ENCODE results near the gene HGFAC. TPM values are rescaled to one million over a fixed set of nuclear protein-coding genes. Genes with fewer than 3 reads are reported as not detected.
"Not testable (repeated sequence)": the region's sequence is repeated elsewhere in the genome, so short reads cannot be mapped to it uniquely, and the experiment has no call there.

HGFAC gene
- total RNA-seq, 1 experiment from 2014 or later = 0.28 TPM

DNA sequence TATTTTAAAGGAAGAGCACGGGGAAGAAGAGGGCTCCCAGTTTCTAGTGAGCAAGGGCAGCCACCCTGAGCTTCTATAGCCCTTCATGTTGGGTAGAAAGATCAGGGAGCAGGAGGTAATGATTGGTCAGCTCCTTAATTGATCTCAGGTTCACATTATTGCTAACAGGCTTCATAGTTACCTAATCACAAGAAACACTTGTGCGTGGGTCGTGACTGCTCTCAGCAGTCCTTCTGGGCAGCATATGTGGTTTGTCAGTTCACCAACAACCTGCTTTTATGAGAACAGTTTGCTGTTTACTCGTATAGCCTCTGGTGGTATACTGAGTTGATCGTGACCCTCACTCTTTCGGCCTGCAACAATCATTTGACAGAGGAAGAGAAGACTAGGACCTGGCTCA, 16.6 kb downstream of the HGFAC start:
- Mint-ChIP-seq H3K4me3 (ENCODE audit: unreplicated experiment) (no peak overlapping the region), H3K27ac (ENCODE audit: low read depth, unreplicated experiment) (no peak overlapping the region), H3K36me3 (ENCODE audit: insufficient read depth, unreplicated experiment) (no peaks in the 10 kb centered on the region), H3K4me1 (ENCODE audit: insufficient read depth, unreplicated experiment) (peaks cover 6% of the 10 kb centered on the region), H3K9me3 (ENCODE audit: unreplicated experiment) (no peaks in the 10 kb centered on the region), H3K27me3 (ENCODE audit: insufficient read depth, unreplicated experiment) (peaks cover 11% of the 10 kb centered on the region)
- no peak for TF ChIP-seq CTCF (IDR thresholded peaks at IDR 0.05; ENCODE audit: unreplicated experiment)
- ChIA-PET POLR2A (interaction anchor here (0.6 kb wide), 1 partner anchor 102 kb away, joined by 3 read pairs; no protein-coding TSS in a partner anchor), CTCF (interaction anchor here (0.6 to 1.8 kb wide), 2 partner anchors 22 to 23 kb away, joined by 4 to 10 read pairs; no protein-coding TSS in a partner anchor)
- no TSS peak for BruUV-seq (replicated peaks)
- intact Hi-C loops (cut with micrococcal nuclease) = no loop called here
- DNase-seq (ENCODE audit: unreplicated experiment) = no peak

GRCh38 chr4:3459156-3459555, 17.4 kb downstream of the HGFAC start:
- H3K27ac Mint-ChIP-seq (ENCODE audit: low read depth, unreplicated experiment); H3K36me3 Mint-ChIP-seq (ENCODE audit: insufficient read depth, unreplicated experiment); H3K9me3 Mint-ChIP-seq (ENCODE audit: unreplicated experiment); BruUV-seq (replicated peaks); DNase-seq (ENCODE audit: unreplicated experiment); intact Hi-C loops (cut with micrococcal nuclease); H3K4me3 Mint-ChIP-seq (ENCODE audit: unreplicated experiment); POLR2A ChIA-PET; H3K4me1 Mint-ChIP-seq (ENCODE audit: insufficient read depth, unreplicated experiment): not testable (repeated sequence)
- peaks cover 11% of the 10 kb centered on the region for H3K27me3 Mint-ChIP-seq (ENCODE audit: insufficient read depth, unreplicated experiment)
- CTCF ChIA-PET = interaction anchor here (0.6 to 2.5 kb wide), 3 partner anchors 16 to 22 kb away, joined by 3 to 6 read pairs (median 4); no protein-coding TSS in a partner anchor

GRCh38 chr4:3460926-3461325, 19.2 kb downstream of the HGFAC start:
- H3K9me3 Mint-ChIP-seq (ENCODE audit: unreplicated experiment) = no peaks in the 10 kb centered on the region
- no peaks in the 10 kb centered on the region for H3K36me3 Mint-ChIP-seq (ENCODE audit: insufficient read depth, unreplicated experiment)
- POLR2A ChIA-PET = interaction anchor here (0.9 to 1.0 kb wide), 3 partner anchors 8 to 76 kb away, joined by 3 to 4 read pairs (median 4); no protein-coding TSS in a partner anchor
- CTCF ChIA-PET = interaction anchor here (0.6 to 2.5 kb wide), 4 partner anchors 17 to 941 kb away, joined by 3 to 7 read pairs (median 5); no protein-coding TSS in a partner anchor
- peaks cover 6% of the 10 kb centered on the region for H3K4me1 Mint-ChIP-seq (ENCODE audit: insufficient read depth, unreplicated experiment)
- no peak for DNase-seq (ENCODE audit: unreplicated experiment)
- H3K4me3 Mint-ChIP-seq (ENCODE audit: unreplicated experiment) = no peak overlapping the region
- peaks cover 11% of the 10 kb centered on the region for H3K27me3 Mint-ChIP-seq (ENCODE audit: insufficient read depth, unreplicated experiment)
- H3K27ac Mint-ChIP-seq (ENCODE audit: low read depth, unreplicated experiment) = peak overlapping the region; percentile 64
- TF ChIP-seq CTCF (IDR thresholded peaks at IDR 0.05; ENCODE audit: unreplicated experiment) = no peak
- intact Hi-C loops (cut with micrococcal nuclease) = no loop called here
- no TSS peak for BruUV-seq (replicated peaks)

DNA sequence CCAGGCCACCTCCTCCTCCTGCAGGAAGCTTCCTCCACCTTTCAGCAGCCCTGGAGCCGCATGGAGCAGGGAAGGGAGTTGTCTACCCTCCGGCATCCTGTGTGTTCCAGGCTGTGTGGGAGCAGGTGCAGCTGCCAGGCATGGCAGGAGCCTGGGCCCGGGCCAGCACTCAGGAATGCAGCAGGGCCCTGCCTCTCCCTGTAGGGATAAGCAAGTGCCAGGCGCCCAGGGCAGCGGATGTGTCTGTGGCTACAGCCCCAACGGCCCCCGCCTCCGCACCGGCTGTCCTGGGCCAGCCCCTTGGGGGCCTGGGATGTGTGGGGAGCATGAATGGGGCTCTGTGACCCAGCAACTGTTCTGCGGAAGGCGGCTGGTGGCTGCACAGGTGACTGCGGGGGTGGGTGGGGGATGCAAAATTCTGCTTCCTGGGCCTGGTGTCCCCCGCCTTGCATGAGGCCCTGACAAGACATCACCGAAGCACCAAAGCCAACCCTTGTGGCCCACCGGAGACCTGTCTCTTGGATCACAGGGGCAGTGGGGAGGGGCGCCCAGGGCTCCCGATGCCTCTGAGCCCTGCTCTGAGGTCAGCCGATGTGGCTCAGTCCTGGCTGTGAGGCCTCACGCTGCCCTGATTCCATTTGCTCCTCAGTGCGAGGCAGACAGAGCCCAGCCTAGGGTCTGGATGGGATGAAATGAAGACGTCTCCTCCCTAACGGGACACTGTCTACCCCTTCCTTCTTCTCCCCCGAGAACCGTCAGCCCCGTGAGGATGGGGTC, 19.9 kb downstream of the HGFAC start:
- peak; percentile 91 for DNase-seq (ENCODE audit: unreplicated experiment)
- POLR2A ChIA-PET = interaction anchor here (0.9 to 1.4 kb wide), 3 partner anchors 8 to 30 kb away, joined by 3 to 4 read pairs (median 4); no protein-coding TSS in a partner anchor
- Mint-ChIP-seq H3K36me3 (ENCODE audit: insufficient read depth, unreplicated experiment) (no peaks in the 10 kb centered on the region), H3K27me3 (ENCODE audit: insufficient read depth, unreplicated experiment) (peaks cover 11% of the 10 kb centered on the region), H3K4me1 (ENCODE audit: insufficient read depth, unreplicated experiment) (peaks cover 6% of the 10 kb centered on the region), H3K4me3 (ENCODE audit: unreplicated experiment) (no peak overlapping the region), H3K27ac (ENCODE audit: low read depth, unreplicated experiment) (peak overlapping the region; percentile 64), H3K9me3 (ENCODE audit: unreplicated experiment) (no peaks in the 10 kb centered on the region)
- CTCF ChIA-PET = interaction anchor here (0.6 to 2.5 kb wide), 8 partner anchors 18 to 480 kb away, joined by 3 to 7 read pairs (median 4); no protein-coding TSS in a partner anchor
- BruUV-seq (replicated peaks) = no TSS peak
- TF ChIP-seq CTCF (IDR thresholded peaks at IDR 0.05; ENCODE audit: unreplicated experiment) = no peak
- intact Hi-C loops (cut with micrococcal nuclease) = no loop called here

Data from MCF 10A (cell line).